SK-N-SH (cell line): ENCODE results near the gene NRSN1. TPM values are rescaled to one million over a fixed set of nuclear protein-coding genes. Genes with fewer than 3 reads are reported as not detected.

Experiments used
- CTCF ChIA-PET: fragments of 300-600, 350-600 bp; formaldehyde crosslinking; extraction: SDS; loops from one replicate; lab custom pipeline; 2021; lab: Yijun Ruan, JAX
- POLR2A ChIA-PET: fragments of 350-600 bp; sonication (Branson Sonifier 250); formaldehyde crosslinking; extraction: SDS; loops from one replicate; lab custom pipeline; 2020; ENCODE audit warnings: antibody characterized with exemption, inconsistent platforms; lab: Yijun Ruan, JAX
- DNase-seq: peaks from one replicate; pipeline ENCODE4 v3.0.0; 2012
- H2AFZ ChIP-seq: fragments of 200-600 bp; sonication (generic); 2 replicates; pipeline ENCODE4 v1.8.1; 2016; ENCODE audit warnings: antibody characterized with exemption, mild to moderate bottlenecking, low read depth
- H3F3A ChIP-seq: fragments of 200-600 bp; sonication (generic); replicated peaks from 2 replicates; pipeline ENCODE3; 2016; ENCODE audit warnings: antibody characterized with exemption, mild to moderate bottlenecking; ENCODE audit not compliant: insufficient read depth
- H3K27ac ChIP-seq, 2 experiments: fragments of 200-500 bp in 1 of 2; fragments of 200-600 bp in 1 of 2; sonication (Bioruptor generic) in 1 of 2; sonication (generic), shearing (Covaris generic) in 1 of 2; 2 replicates each; pipeline versions ENCODE4 v1.5.1 to v1.6.1; 2014 to 2016; ENCODE audit warnings: low read depth in 2 of 2, inconsistent platforms in 1 of 2, low read length in 1 of 2, mild to moderate bottlenecking in 1 of 2, mixed read lengths in 1 of 2
- H3K27me3 ChIP-seq: fragments of 200-600 bp; sonication (generic), shearing (Covaris generic); 2 replicates; pipeline ENCODE4 v1.6.1; 2016; ENCODE audit warnings: mixed run types; ENCODE audit not compliant: insufficient read depth
- H3K36me3 ChIP-seq, 2 experiments: fragments of 200-500 bp in 1 of 2; fragments of 200-600 bp in 1 of 2; sonication (Bioruptor generic) in 1 of 2; sonication (generic) in 1 of 2; replicated peaks in 1 of 2; 2 replicates each; pipeline versions ENCODE3 to v1.5.1; 2014 to 2016; ENCODE audit warnings: low read length in 1 of 2, mild to moderate bottlenecking in 1 of 2; ENCODE audit not compliant: insufficient read depth in 2 of 2, control insufficient read depth in 1 of 2
- H3K4me1 ChIP-seq, 2 experiments: fragments of 200-500 bp in 1 of 2; fragments of 200-600 bp in 1 of 2; sonication (Bioruptor generic) in 1 of 2; sonication (generic), shearing (Covaris generic) in 1 of 2; 2 replicates each; pipeline versions ENCODE4 v1.5.1 to v1.6.1; 2014 to 2016; ENCODE audit warnings: low read depth in 1 of 2, low read length in 1 of 2, mixed run types in 1 of 2; ENCODE audit not compliant: insufficient read depth in 2 of 2, control insufficient read depth in 1 of 2
- H3K4me2 ChIP-seq: fragments of 200-600 bp; sonication (generic), shearing (Covaris generic); 2 replicates; pipeline ENCODE4 v1.6.1; 2017; ENCODE audit warnings: mixed run types
- H3K4me3 ChIP-seq, 2 experiments: fragments of 200-500 bp in 1 of 2; fragments of 200-600 bp in 1 of 2; sonication (Bioruptor generic) in 1 of 2; sonication (generic), shearing (Covaris generic) in 1 of 2; 2 replicates each; pipeline versions ENCODE4 v1.5.1 to v1.8.1; 2014 to 2016; ENCODE audit warnings: low read depth in 2 of 2, inconsistent platforms in 1 of 2, low read length in 1 of 2, mild to moderate bottlenecking in 1 of 2, mixed read lengths in 1 of 2, moderate library complexity in 1 of 2
- H3K79me2 ChIP-seq: fragments of 200-600 bp; sonication (generic); 2 replicates; pipeline ENCODE4 v1.8.1; 2017; ENCODE audit warnings: mild to moderate bottlenecking; ENCODE audit not compliant: insufficient read depth
- H3K9ac ChIP-seq: fragments of 200-600 bp; sonication (generic); 2 replicates; pipeline ENCODE4 v1.6.1; 2017; ENCODE audit warnings: mixed run types
- H3K9me2 ChIP-seq: fragments of 200-600 bp; sonication (generic); 2 replicates; pipeline ENCODE4 v1.6.1; 2017; ENCODE audit warnings: mixed run types
- H3K9me3 ChIP-seq: fragments of 200-600 bp; sonication (generic); 2 replicates; pipeline ENCODE4 v1.6.1; 2017; ENCODE audit warnings: mixed run types, mild to moderate bottlenecking, moderate library complexity
- H4K20me1 ChIP-seq: fragments of 200-600 bp; sonication (generic); 2 replicates; pipeline ENCODE4 v1.6.1; 2017; ENCODE audit warnings: mild to moderate bottlenecking, mixed run types; ENCODE audit not compliant: insufficient read depth
- CHD2 ChIP-seq: fragments of 150-350 bp; IDR thresholded peaks from 2 replicates; pipeline ENCODE4 v1.6.1; 2018; ENCODE audit warnings: low read length; ENCODE audit not compliant: partially characterized antibody
- CTCF ChIP-seq: fragments of 200-600 bp; sonication (generic); IDR thresholded peaks from 2 replicates; pipeline ENCODE4 v1.6.1; 2017; ENCODE audit warnings: antibody characterized with exemption, mild to moderate bottlenecking, moderate library complexity
- ELF1 ChIP-seq: IDR thresholded peaks from 2 replicates; pipeline ENCODE4 v1.4.0; 2012
- EZH2phosphoT487 ChIP-seq: fragments of 200-600 bp; sonication (generic); IDR thresholded peaks from 2 replicates; pipeline ENCODE4 v1.6.1; 2017; ENCODE audit warnings: low read depth, mixed run types, mild to moderate bottlenecking, antibody characterized with exemption, moderate library complexity, borderline replicate concordance
- GATA2 ChIP-seq: sonication (generic); formaldehyde crosslinking; IDR thresholded peaks from 2 replicates; pipeline ENCODE4 v1.5.0; 2020; ENCODE audit warnings: mild to moderate bottlenecking, missing genetic modification reagents
- JUND ChIP-seq: IDR thresholded peaks from 2 replicates; pipeline ENCODE4 v1.4.0; 2012
- PBX3 ChIP-seq: IDR thresholded peaks from 2 replicates; pipeline ENCODE4; 2012
- POLR2AphosphoS5 ChIP-seq: IDR thresholded peaks from 2 replicates; pipeline ENCODE4 v1.6.1; 2012; ENCODE audit warnings: low read depth, low read length
- RAD21 ChIP-seq: IDR thresholded peaks from 2 replicates; pipeline ENCODE4 v1.6.1; 2012; ENCODE audit warnings: mild to moderate bottlenecking, low read length
- REST ChIP-seq: IDR thresholded peaks from 2 replicates; pipeline ENCODE4 v1.6.1; 2012; ENCODE audit warnings: mild to moderate bottlenecking, low read depth, low read length, moderate library complexity
- RFX5 ChIP-seq: IDR thresholded peaks from 2 replicates; pipeline ENCODE4 v1.6.1; 2012; ENCODE audit warnings: mild to moderate bottlenecking, improper control_type of control experiment, low read length
- RXRA ChIP-seq: IDR thresholded peaks from 2 replicates; pipeline ENCODE4 v1.4.0; 2012; ENCODE audit warnings: low read depth, mild to moderate bottlenecking, borderline replicate concordance
- SIN3A ChIP-seq: IDR thresholded peaks from 2 replicates; pipeline ENCODE4 v1.6.1; 2012; ENCODE audit warnings: low read depth, mild to moderate bottlenecking, low read length, moderate library complexity, borderline replicate concordance
- SMC3 ChIP-seq: IDR thresholded peaks from 2 replicates; pipeline ENCODE4 v1.6.1; 2012; ENCODE audit warnings: low read depth, low read length, improper control_type of control experiment
- TAF1 ChIP-seq: IDR thresholded peaks from 2 replicates; pipeline ENCODE4 v1.6.1; 2012; ENCODE audit warnings: low read depth, mild to moderate bottlenecking, low read length, moderate library complexity, borderline replicate concordance
- TCF12 ChIP-seq: IDR thresholded peaks from 2 replicates; pipeline ENCODE4 v1.4.0; 2012
- USF1 ChIP-seq: IDR thresholded peaks from 2 replicates; pipeline ENCODE4 v1.4.0; 2012; ENCODE audit warnings: low read depth, borderline replicate concordance
- ZBTB33 ChIP-seq: IDR thresholded peaks from 2 replicates; pipeline ENCODE4 v1.4.0; 2012; ENCODE audit warnings: low read depth, borderline replicate concordance
- WGBS: methylation state at CpG from one replicate; pipeline ENCODE4 v1.1.6; 2017; ENCODE audit warnings: low lambda C conversion rate; 5-methylcytosine and 5-hydroxymethylcytosine counted together
- polyA plus RNA-seq, 3 experiments: library from polyadenylated mRNA; depleted of rRNA; stranded (reverse); fragments of >200 nt; gene quantifications; 2 replicates each; pipeline ENCODE4 v1.2.3, GENCODE V29; 2012

NRSN1 gene
- polyA plus RNA-seq, 1 of the 3 experiments (the other 2 are of a cell fraction): 0.02 TPM

GRCh38 chr6:24139639-24140038, 13.6 kb downstream of the NRSN1 start:
- WGBS: 34% methylated on average over 2 of the region's 2 CpGs
- H3F3A ChIP-seq: no peaks in the 10 kb centered on the region
- H3K9me2 ChIP-seq: no peaks in the 10 kb centered on the region
- H3K4me2 ChIP-seq: no peak overlapping the region
- TF ChIP-seq PBX3 (no peak), CTCF (no peak), REST (no peak), TAF1 (no peak), JUND (no peak), SMC3 (no peak), TCF12 (no peak), POLR2AphosphoS5 (no peak), SIN3A (no peak), GATA2 (CRISPR knock-in tag) (no peak), CHD2 (no peak), RAD21 (no peak), ZBTB33 (no peak), RFX5 (no peak), ELF1 (no peak), EZH2phosphoT487 (no peak), USF1 (no peak), RXRA (no peak)
- H3K27ac ChIP-seq: no peak overlapping the region
- H3K9me3 ChIP-seq: no peaks in the 10 kb centered on the region
- ChIA-PET POLR2A (no interaction called here), CTCF (no interaction called here)
- no peak for DNase-seq
- no peak overlapping the region for H2AFZ ChIP-seq
- no peaks in the 10 kb centered on the region for H3K27me3 ChIP-seq
- no peak overlapping the region for H3K4me3 ChIP-seq
- no peaks in the 10 kb centered on the region for H4K20me1 ChIP-seq
- no peaks in the 10 kb centered on the region for H3K4me1 ChIP-seq
- H3K36me3 ChIP-seq: no peaks in the 10 kb centered on the region
- H3K9ac ChIP-seq: no peak overlapping the region
- H3K79me2 ChIP-seq: no peaks in the 10 kb centered on the region
